Neuronal stem cell (in vitro differentiated cells): Measurements from ENCODE around the gene SCYL3.
"Not testable (repeated sequence)": the region's sequence is repeated elsewhere in the genome, so short reads cannot be mapped to it uniquely, and the experiment has no call there.

ENCODE experiments used
- DNase-seq: peaks from one replicate; pipeline ENCODE4 v3.0.0-alpha.2; 2013; ENCODE audit warnings: low spot score
- H2AFZ ChIP-seq: one replicate; pipeline ENCODE4 v1.6.1; 2013; ENCODE audit warnings: mild to moderate bottlenecking, low read length, inconsistent platforms
- H2AK5ac ChIP-seq: 2 replicates; pipeline ENCODE4 v1.6.1; 2013; ENCODE audit warnings: low read depth, mild to moderate bottlenecking, inconsistent platforms, low read length, moderate library complexity, mixed read lengths
- H2BK120ac ChIP-seq: 2 replicates; pipeline ENCODE4 v1.6.1; 2013; ENCODE audit warnings: low read depth, mild to moderate bottlenecking, inconsistent platforms, low read length, moderate library complexity, mixed read lengths
- H2BK12ac ChIP-seq: one replicate; pipeline ENCODE4 v1.6.1; 2013; ENCODE audit warnings: low read length, inconsistent platforms
- H2BK15ac ChIP-seq: 2 replicates; pipeline ENCODE4 v1.6.1; 2013; ENCODE audit warnings: mild to moderate bottlenecking, low read length, inconsistent platforms, mixed read lengths
- H2BK5ac ChIP-seq: one replicate; pipeline ENCODE4 v1.6.1; 2013; ENCODE audit warnings: inconsistent platforms, mild to moderate bottlenecking, low read length, moderate library complexity
- H3K14ac ChIP-seq: one replicate; pipeline ENCODE4 v1.6.1; 2013; ENCODE audit warnings: low read length, inconsistent platforms
- H3K18ac ChIP-seq: 2 replicates; pipeline ENCODE4 v1.6.1; 2013; ENCODE audit warnings: low read length, inconsistent platforms
- H3K23ac ChIP-seq: 2 replicates; pipeline ENCODE4 v1.6.1; 2013; ENCODE audit warnings: low read depth, mild to moderate bottlenecking, mixed read lengths, low read length, inconsistent platforms; ENCODE audit not compliant: poor library complexity
- H3K27ac ChIP-seq: replicated peaks from 3 replicates; pipeline ENCODE4 v1.5.1; 2013; ENCODE audit warnings: low read length, inconsistent platforms
- H3K27me3 ChIP-seq, 3 experiments: 2 replicates each; pipeline ENCODE4 v1.6.1; 2013; ENCODE audit warnings: low read length in 3 of 3, mild to moderate bottlenecking in 2 of 3, inconsistent platforms in 1 of 3, low read depth in 1 of 3, mixed read lengths in 1 of 3, moderate library complexity in 1 of 3; ENCODE audit not compliant: control insufficient read depth in 3 of 3, insufficient read depth in 3 of 3
- H3K36me3 ChIP-seq, 2 donors: replicated peaks in 1 of 2; 2 replicates each; pipeline ENCODE4 v1.6.1; 2013; ENCODE audit warnings: low read length in 2 of 2; ENCODE audit not compliant: control insufficient read depth in 2 of 2, insufficient read depth in 2 of 2
- H3K4ac ChIP-seq: 2 replicates; pipeline ENCODE4 v1.6.1; 2013; ENCODE audit warnings: inconsistent platforms, mild to moderate bottlenecking, low read length, moderate library complexity
- H3K4me1 ChIP-seq, 2 donors: 1 replicate in 1 of 2; 2 replicates in 1 of 2; pipeline ENCODE4 v1.6.1; 2013; ENCODE audit warnings: low read length in 2 of 2, low read depth in 1 of 2; ENCODE audit not compliant: control insufficient read depth in 2 of 2, insufficient read depth in 1 of 2
- H3K4me2 ChIP-seq: one replicate; pipeline ENCODE4 v1.6.1; 2013; ENCODE audit warnings: mild to moderate bottlenecking, low read length, inconsistent platforms; ENCODE audit not compliant: insufficient read depth, poor library complexity, severe bottlenecking
- H3K4me3 ChIP-seq, 2 donors: 2 replicates each; pipeline ENCODE4 v1.5.1; 2013; ENCODE audit warnings: low read length in 2 of 2, mild to moderate bottlenecking in 2 of 2, inconsistent platforms in 1 of 2, moderate library complexity in 1 of 2
- H3K79me1 ChIP-seq: one replicate; pipeline ENCODE4 v1.6.1; 2013; ENCODE audit warnings: low read depth, mild to moderate bottlenecking, inconsistent platforms, low read length, moderate library complexity
- H3K9ac ChIP-seq: one replicate; pipeline ENCODE4 v1.6.1; 2013; ENCODE audit warnings: mild to moderate bottlenecking, low read depth, low read length, inconsistent platforms; ENCODE audit not compliant: poor library complexity
- H3K9me3 ChIP-seq, 2 donors: replicated peaks in 1 of 2; 2 replicates each; pipeline versions ENCODE3 to v1.6.1; 2013; ENCODE audit warnings: low read length in 2 of 2, mild to moderate bottlenecking in 2 of 2, inconsistent platforms in 1 of 2, low read depth in 1 of 2, mixed read lengths in 1 of 2, moderate library complexity in 1 of 2; ENCODE audit not compliant: control insufficient read depth in 2 of 2, insufficient read depth in 1 of 2
- H4K8ac ChIP-seq: one replicate; pipeline ENCODE4 v1.6.1; 2013; ENCODE audit warnings: low read depth, mild to moderate bottlenecking, inconsistent platforms, low read length, moderate library complexity
- H4K91ac ChIP-seq: one replicate; pipeline ENCODE4 v1.6.1; 2013; ENCODE audit warnings: low read length, low read depth, mild to moderate bottlenecking, inconsistent platforms; ENCODE audit not compliant: poor library complexity
- WGBS, 2 donors: extraction: QIAGEN DNeasy Blood & Tissue Kit; methylation state at CpG; one replicate each; pipeline ENCODE4 v1.1.7; 2013; ENCODE audit warnings: missing lambda C conversion rate in 2 of 2, mixed read lengths in 1 of 2; ENCODE audit not compliant: insufficient read length in 2 of 2, insufficient replicate concordance in 1 of 2; ENCODE audit errors: extremely low coverage in 2 of 2; 5-methylcytosine and 5-hydroxymethylcytosine counted together

Gene SCYL3

DNA sequence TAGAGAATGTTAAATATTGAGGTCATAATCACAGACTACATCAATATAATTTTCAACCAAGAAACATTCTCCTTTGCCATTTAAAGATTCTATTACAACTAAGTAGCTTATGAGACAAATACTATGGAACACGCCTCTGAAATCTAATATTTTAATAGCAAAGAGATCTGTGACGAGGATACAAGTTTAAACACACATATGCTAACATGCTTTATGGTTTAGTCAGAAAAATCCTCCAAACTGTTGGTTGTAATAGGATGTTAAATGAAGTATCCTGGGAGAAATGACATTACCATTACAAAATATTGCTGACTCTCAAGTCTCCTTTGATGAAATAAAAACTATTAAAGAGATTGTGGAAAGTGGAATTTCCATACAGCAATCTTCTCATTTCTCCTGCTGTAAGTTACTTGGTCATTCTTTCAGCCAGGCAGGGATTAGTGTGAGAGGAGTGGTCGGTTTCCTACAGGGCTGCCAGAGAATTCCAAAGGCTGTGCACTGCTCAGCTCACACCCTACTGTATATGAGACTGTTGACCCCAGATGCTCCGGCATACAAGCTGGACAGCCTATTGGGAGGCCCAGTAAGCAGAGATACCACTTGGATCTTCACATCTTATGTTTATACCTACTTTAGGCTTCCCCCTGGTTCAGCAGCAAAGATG, 26.6 kb downstream of the SCYL3 start:
- Histone ChIP-seq H4K91ac (no peak overlapping the region), H3K27ac (no peak overlapping the region), H3K4me2 (no peak overlapping the region), H3K4me1 (no peaks in the 10 kb centered on the region), H2BK12ac (no peak overlapping the region), H3K18ac (no peak overlapping the region), H3K79me1 (no peaks in the 10 kb centered on the region), H3K27me3 (no peaks in the 10 kb centered on the region), H3K23ac (no peak overlapping the region), H2BK5ac (no peak overlapping the region), H2BK120ac (no peak overlapping the region), H3K9me3 (peaks cover 0 to 5% of the 10 kb centered on the region in 2 donors), H2AFZ (no peak overlapping the region), H3K4me3 (no peak overlapping the region), H3K9ac (no peak overlapping the region), H2BK15ac (no peak overlapping the region), H3K14ac (no peak overlapping the region), H2AK5ac (no peak overlapping the region), H4K8ac (no peak overlapping the region), H3K4ac (no peak overlapping the region), H3K36me3 (peaks cover 17 to 95% of the 10 kb centered on the region in 2 donors)
- DNase-seq = no peak
- WGBS, 2 donors = no CpG with 5 or more reads among the region's 4 CpGs

DNA sequence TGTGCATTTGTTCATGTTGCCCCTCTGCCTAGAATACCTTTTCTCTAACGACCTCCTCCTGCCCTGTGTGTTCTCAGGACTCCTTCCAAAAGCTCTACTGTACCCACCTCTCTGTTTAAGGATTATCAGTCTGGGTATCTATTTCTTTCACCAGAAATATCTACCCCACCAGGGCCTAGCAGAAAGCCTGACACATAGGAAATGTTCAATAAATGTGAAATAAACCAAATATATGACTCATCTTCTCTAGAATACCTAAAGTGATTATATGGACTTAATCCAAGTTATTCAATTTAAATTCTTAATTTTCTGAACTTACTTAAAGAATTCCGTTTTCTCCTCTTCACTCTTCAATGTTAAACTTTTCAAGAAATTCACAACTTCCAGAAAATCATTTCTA, 27.1 kb downstream of the SCYL3 start:
- H3K4me1 ChIP-seq = no peaks in the 10 kb centered on the region
- no peak overlapping the region for H4K8ac ChIP-seq
- H3K23ac ChIP-seq = no peak overlapping the region
- no peaks in the 10 kb centered on the region for H3K79me1 ChIP-seq
- no peak overlapping the region for H4K91ac ChIP-seq
- H3K4me3 ChIP-seq = no peak overlapping the region
- no peak overlapping the region for H2AK5ac ChIP-seq
- no CpG with 5 or more reads among the region's 2 CpGs for WGBS, 2 donors
- no peak for DNase-seq
- H3K4ac ChIP-seq = no peak overlapping the region
- H2BK15ac ChIP-seq = no peak overlapping the region
- H3K9ac ChIP-seq = no peak overlapping the region
- H3K14ac ChIP-seq = no peak overlapping the region
- no peaks in the 10 kb centered on the region for H3K9me3 ChIP-seq
- H2BK120ac ChIP-seq = no peak overlapping the region
- H3K18ac ChIP-seq = no peak overlapping the region
- no peak overlapping the region for H2BK5ac ChIP-seq
- no peak overlapping the region for H2BK12ac ChIP-seq
- H2AFZ ChIP-seq = no peak overlapping the region
- H3K4me2 ChIP-seq = no peak overlapping the region
- H3K27me3 ChIP-seq = no peaks in the 10 kb centered on the region
- no peak overlapping the region for H3K27ac ChIP-seq
- peaks cover 15 to 95% of the 10 kb centered on the region in 2 donors for H3K36me3 ChIP-seq

DNA sequence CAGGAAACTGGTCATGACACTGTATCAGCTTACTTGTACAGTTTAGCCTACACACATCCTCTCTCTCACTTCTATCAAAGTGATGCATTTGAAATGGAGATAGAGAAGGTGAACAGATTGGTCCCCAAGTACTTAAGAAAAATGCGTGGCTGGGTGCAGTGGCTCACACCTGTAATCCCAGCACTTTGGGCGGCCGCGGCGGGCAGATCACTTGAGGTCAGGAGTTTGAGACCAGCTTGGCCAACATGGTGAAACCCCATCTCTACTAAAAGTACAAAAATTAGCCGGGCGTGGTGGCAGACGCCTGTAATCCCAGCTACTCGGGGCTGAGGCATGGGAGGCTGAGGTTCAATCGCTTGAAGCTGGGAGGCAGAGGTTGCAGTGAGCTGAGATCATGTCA, 29.2 kb downstream of the SCYL3 start:
- H3K36me3 ChIP-seq = peaks cover 17 to 97% of the 10 kb centered on the region in 2 donors
- H3K9me3 ChIP-seq, H2BK15ac ChIP-seq, H4K91ac ChIP-seq, H3K4ac ChIP-seq, H2AK5ac ChIP-seq, H3K23ac ChIP-seq, H3K79me1 ChIP-seq, H3K27me3 ChIP-seq, H3K14ac ChIP-seq, H3K4me2 ChIP-seq, H3K4me3 ChIP-seq, H2BK120ac ChIP-seq, H3K27ac ChIP-seq, H3K4me1 ChIP-seq, H4K8ac ChIP-seq, H3K18ac ChIP-seq, H2BK5ac ChIP-seq, H3K9ac ChIP-seq, DNase-seq, H2AFZ ChIP-seq, H2BK12ac ChIP-seq: not testable (repeated sequence)
- no CpG with 5 or more reads among the region's 10 CpGs for WGBS, 2 donors

DNA sequence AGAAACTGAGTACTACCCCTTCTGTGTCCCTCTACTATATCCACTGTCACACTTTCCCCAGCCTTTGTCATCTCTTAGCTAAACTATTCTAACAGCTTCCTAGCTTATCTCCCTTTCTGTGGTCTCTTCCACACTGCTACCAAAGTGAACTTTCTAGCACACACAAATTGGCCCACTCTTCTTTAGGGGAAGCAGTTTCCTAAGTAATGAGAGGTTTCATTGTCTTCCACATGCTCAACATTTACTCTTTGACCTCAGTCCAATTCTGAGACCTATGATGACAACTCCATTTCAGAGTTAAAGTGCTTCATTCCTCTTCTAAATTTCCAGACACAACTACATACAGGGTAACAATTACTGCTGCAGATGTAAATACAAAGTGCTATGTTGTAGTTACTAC, 32.9 kb downstream of the SCYL3 start:
- no peak overlapping the region for H4K91ac ChIP-seq
- no peaks in the 10 kb centered on the region for H3K4me1 ChIP-seq
- peaks cover 14 to 96% of the 10 kb centered on the region in 2 donors for H3K36me3 ChIP-seq
- no peak overlapping the region for H4K8ac ChIP-seq
- H3K4ac ChIP-seq = no peak overlapping the region
- H2AFZ ChIP-seq = no peak overlapping the region
- H3K23ac ChIP-seq = no peak overlapping the region
- no peak overlapping the region for H2BK5ac ChIP-seq
- no peaks in the 10 kb centered on the region for H3K27me3 ChIP-seq
- H2BK12ac ChIP-seq = no peak overlapping the region
- no peak overlapping the region for H2BK15ac ChIP-seq
- no peak overlapping the region for H3K4me3 ChIP-seq
- no peak overlapping the region for H2BK120ac ChIP-seq
- H3K9ac ChIP-seq = no peak overlapping the region
- H3K4me2 ChIP-seq = no peak overlapping the region
- H3K9me3 ChIP-seq = no peaks in the 10 kb centered on the region
- H3K14ac ChIP-seq = no peak overlapping the region
- no peak overlapping the region for H2AK5ac ChIP-seq
- no peak overlapping the region for H3K18ac ChIP-seq
- H3K27ac ChIP-seq = no peak overlapping the region
- H3K79me1 ChIP-seq = no peaks in the 10 kb centered on the region
- DNase-seq = no peak
